OCI-LY3 (cell line): ENCODE results near the gene SDK2.

Experiments
- H2AFZ ChIP-seq: fragments of 200-600, 300-600 bp; shearing (Covaris generic); 2 replicates; pipeline ENCODE4 v1.6.0; 2014; ENCODE audit warnings: antibody characterized with exemption, low read depth, low read length
- H3K27ac ChIP-seq: fragments of 200-600, 300-600 bp; sonication (generic); 2 replicates; pipeline ENCODE4 v1.5.1; 2014; ENCODE audit warnings: mild to moderate bottlenecking, low read length, moderate library complexity, mixed read lengths
- H3K27me3 ChIP-seq: fragments of 200-600, 300-600 bp; sonication (generic); 2 replicates; pipeline ENCODE4 v1.6.1; 2014; ENCODE audit warnings: low read depth, low read length, mixed read lengths
- H3K36me3 ChIP-seq: fragments of 200-600, 300-600 bp; sonication (generic); replicated peaks from 2 replicates; pipeline ENCODE3; 2014; ENCODE audit warnings: low read depth, low read length, mixed read lengths
- H3K4me1 ChIP-seq: fragments of 300-600, 200-600 bp; sonication (generic); 2 replicates; pipeline ENCODE4 v1.6.1; 2014; ENCODE audit warnings: low read length, mixed read lengths
- H3K4me2 ChIP-seq: fragments of 200-600, 300-600 bp; sonication (generic); 2 replicates; pipeline ENCODE4 v1.6.1; 2014; ENCODE audit warnings: low read length, mixed read lengths
- H3K4me3 ChIP-seq: fragments of 300-600, 200-600 bp; sonication (generic); 2 replicates; pipeline ENCODE4 v1.5.1; 2014; ENCODE audit warnings: antibody characterized with exemption, mild to moderate bottlenecking, low read length, moderate library complexity
- H3K79me2 ChIP-seq: fragments of 300-600, 200-600 bp; shearing (Covaris generic); 2 replicates; pipeline ENCODE4 v1.6.1; 2014; ENCODE audit warnings: mild to moderate bottlenecking, low read length, mixed read lengths
- H3K9ac ChIP-seq: fragments of 300-600, 200-600 bp; shearing (Covaris generic); 2 replicates; pipeline ENCODE4 v1.6.0; 2014; ENCODE audit warnings: mild to moderate bottlenecking, low read length, moderate library complexity
- H3K9me3 ChIP-seq: fragments of 200-600, 300-600 bp; shearing (Covaris generic); 2 replicates; pipeline ENCODE4 v1.6.1; 2014; ENCODE audit warnings: low read length, mixed read lengths; ENCODE audit not compliant: insufficient read depth
- H4K20me1 ChIP-seq: fragments of 200-600, 300-600 bp; sonication (generic); 2 replicates; pipeline ENCODE4 v1.6.1; 2016; ENCODE audit warnings: low read length, mixed read lengths; ENCODE audit not compliant: insufficient read depth
- CTCF ChIP-seq: fragments of 200-600, 300-600 bp; sonication (generic); IDR thresholded peaks from 2 replicates; pipeline ENCODE4 v1.5.1; 2014; ENCODE audit warnings: antibody characterized with exemption, low read length, low read depth
- EZH2phosphoT487 ChIP-seq: fragments of 200-600 bp; shearing (Covaris generic); IDR thresholded peaks from 2 replicates; pipeline ENCODE4 v1.6.1; 2018; ENCODE audit warnings: antibody characterized with exemption, mixed run types, low read depth

Gene SDK2

GRCh38 chr17:73624496-73624988, 19.7 kb downstream of the SDK2 start:
- H3K4me2 ChIP-seq: no peak overlapping the region
- no peak overlapping the region for H3K9ac ChIP-seq
- H3K79me2 ChIP-seq: no peaks in the 10 kb centered on the region
- no peak for TF ChIP-seq CTCF
- TF ChIP-seq EZH2phosphoT487: no peak
- no peak overlapping the region for H3K4me3 ChIP-seq
- no peak overlapping the region for H3K27ac ChIP-seq
- H3K4me1 ChIP-seq: no peaks in the 10 kb centered on the region
- H2AFZ ChIP-seq: no peak overlapping the region
- H3K9me3 ChIP-seq: no peaks in the 10 kb centered on the region
- H3K36me3 ChIP-seq: no peaks in the 10 kb centered on the region
- H4K20me1 ChIP-seq: no peaks in the 10 kb centered on the region
- H3K27me3 ChIP-seq: peaks cover 10% of the 10 kb centered on the region; the same call in 1 of the 2 replicates

GRCh38 chr17:73623818-73624217, 20.4 kb downstream of the SDK2 start:
- Histone ChIP-seq H3K4me2 (no peak overlapping the region), H3K4me3 (no peak overlapping the region), H3K27ac (no peak overlapping the region), H2AFZ (no peak overlapping the region), H3K27me3 (peaks cover 15% of the 10 kb centered on the region; the same call in 1 of the 2 replicates), H3K4me1 (no peaks in the 10 kb centered on the region), H3K79me2 (no peaks in the 10 kb centered on the region), H4K20me1 (no peaks in the 10 kb centered on the region), H3K9ac (no peak overlapping the region), H3K36me3 (no peaks in the 10 kb centered on the region), H3K9me3 (no peaks in the 10 kb centered on the region)
- TF ChIP-seq CTCF: no peak
- TF ChIP-seq EZH2phosphoT487: no peak

- H3K79me2 ChIP-seq: no peaks in the 10 kb centered on the region
- H3K4me3 ChIP-seq: no peak overlapping the region
- no peak overlapping the region for H3K9ac ChIP-seq
- no peak overlapping the region for H3K27ac ChIP-seq
- TF ChIP-seq CTCF (no peak), EZH2phosphoT487 (no peak)
- H3K36me3 ChIP-seq: no peaks in the 10 kb centered on the region
- H4K20me1 ChIP-seq: no peaks in the 10 kb centered on the region
- no peaks in the 10 kb centered on the region for H3K9me3 ChIP-seq
- H3K27me3 ChIP-seq: peaks cover 15% of the 10 kb centered on the region; the same call in 1 of the 2 replicates
- no peaks in the 10 kb centered on the region for H3K4me1 ChIP-seq
- H3K4me2 ChIP-seq: no peak overlapping the region
- no peak overlapping the region for H2AFZ ChIP-seq
These were observed 21.0 kb downstream of the SDK2 start for GRCh38 chr17:73623247-73623646.

GRCh38 chr17:73622381-73622780, 21.9 kb downstream of the SDK2 start:
- Histone ChIP-seq H3K9me3 (no peaks in the 10 kb centered on the region), H3K4me2 (no peak overlapping the region), H4K20me1 (no peaks in the 10 kb centered on the region), H3K27ac (no peak overlapping the region), H3K4me1 (no peaks in the 10 kb centered on the region), H3K79me2 (no peaks in the 10 kb centered on the region), H3K36me3 (no peaks in the 10 kb centered on the region), H3K4me3 (no peak overlapping the region), H3K9ac (no peak overlapping the region), H3K27me3 (peaks cover 15% of the 10 kb centered on the region; the same call in 1 of the 2 replicates), H2AFZ (no peak overlapping the region)
- TF ChIP-seq EZH2phosphoT487 (no peak), CTCF (no peak)
